SJSA1 (cell line): ENCODE data around the gene LSR. TPM values are rescaled to one million over a fixed set of nuclear protein-coding genes. Genes with fewer than 3 reads are reported as not detected.
"Not testable (repeated sequence)": the region's sequence is repeated elsewhere in the genome, so short reads cannot be mapped to it uniquely, and the experiment has no call there.

Experiments
- DNase-seq, 2 experiments: peaks; one replicate each; pipeline ENCODE4 v3.0.0-alpha.2; 2015 to 2020; ENCODE audit warnings: low spot score in 2 of 2, low read depth in 1 of 2
- H3K27ac ChIP-seq: fragments of 250-450 bp; sonication (Bioruptor Pico); 2 replicates; pipeline ENCODE4 v1.5.1; 2020; ENCODE audit warnings: mild to moderate bottlenecking, moderate library complexity
- H3K27me3 ChIP-seq: fragments of 250-450 bp; sonication (Bioruptor Pico); replicated peaks from 2 replicates; pipeline ENCODE4 v1.5.1; 2020; ENCODE audit warnings: mild to moderate bottlenecking, moderate library complexity
- H3K36me3 ChIP-seq: fragments of 250-450 bp; sonication (Bioruptor Pico); 2 replicates; pipeline ENCODE4 v1.5.1; 2020; ENCODE audit warnings: mild to moderate bottlenecking
- H3K4me1 ChIP-seq: fragments of 250-450 bp; sonication (Bioruptor Pico); replicated peaks from 2 replicates; pipeline ENCODE4 v1.6.1; 2021; ENCODE audit warnings: mild to moderate bottlenecking
- H3K4me3 ChIP-seq: fragments of 250-450 bp; sonication (Bioruptor Pico); 2 replicates; pipeline ENCODE4 v1.5.1; 2020; ENCODE audit warnings: mild to moderate bottlenecking
- H3K9me3 ChIP-seq: fragments of 250-450 bp; sonication (Bioruptor Pico); replicated peaks from 2 replicates; pipeline ENCODE4 v1.5.1; 2020; ENCODE audit warnings: mild to moderate bottlenecking
- total RNA-seq: library from RNA; depleted of rRNA; stranded (reverse); fragments of >200 nt; shearing (Covaris generic); gene quantifications from 2 replicates; pipeline ENCODE4 v1.2.3, GENCODE V29; 2014

The LSR gene
- total RNA-seq, 1 experiment from 2014 or later = 2.0 TPM

DNA sequence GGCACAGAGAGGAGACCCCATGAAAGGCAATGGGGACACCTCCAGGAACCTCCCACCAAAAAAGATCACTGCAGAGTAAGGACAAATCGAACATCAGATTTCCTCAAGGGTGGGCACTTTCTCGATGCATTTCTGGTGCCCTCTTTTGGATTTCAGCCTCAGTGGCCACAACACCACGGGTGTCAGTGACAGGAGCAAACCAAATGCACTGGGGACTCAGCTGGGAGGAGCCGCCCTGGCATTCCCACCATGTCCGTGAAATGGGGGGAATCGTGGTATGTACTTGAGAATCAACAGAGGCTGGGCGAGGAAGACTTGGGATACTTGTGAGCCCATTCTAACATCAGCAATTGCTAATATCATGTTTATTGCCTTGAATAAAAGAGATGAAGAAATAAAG, 36.6 kb upstream of the LSR start:
- H3K4me3 ChIP-seq = no peak overlapping the region

GRCh38 chr19:35213663-35214632, 34.9 kb upstream of the LSR start:
- DNase-seq = no peak
- Histone ChIP-seq H3K4me1 (no peaks in the 10 kb centered on the region), H3K4me3 (no peak overlapping the region), H3K9me3 (no peaks in the 10 kb centered on the region), H3K27me3 (peaks cover 3% of the 10 kb centered on the region; the same call in 1 of the 2 replicates), H3K27ac (no peak overlapping the region), H3K36me3 (no peaks in the 10 kb centered on the region)

More for the DNA sequence above, 36.6 kb upstream of the LSR start:
- no peak for DNase-seq
- peaks cover 3% of the 10 kb centered on the region; the same call in 1 of the 2 replicates for H3K27me3 ChIP-seq
- H3K27ac ChIP-seq = no peak overlapping the region
- no peaks in the 10 kb centered on the region for H3K36me3 ChIP-seq
- no peaks in the 10 kb centered on the region for H3K4me1 ChIP-seq
- H3K9me3 ChIP-seq = no peaks in the 10 kb centered on the region

- Histone ChIP-seq H3K4me1 (no peaks in the 10 kb centered on the region), H3K36me3 (no peaks in the 10 kb centered on the region), H3K4me3 (no peak overlapping the region), H3K9me3 (no peaks in the 10 kb centered on the region), H3K27me3 (peaks cover 3% of the 10 kb centered on the region; the same call in 1 of the 2 replicates), H3K27ac (no peak overlapping the region)
- DNase-seq = no peak
Observed at GRCh38 chr19:35214766-35215422, 33.9 kb upstream of the LSR start.

DNA sequence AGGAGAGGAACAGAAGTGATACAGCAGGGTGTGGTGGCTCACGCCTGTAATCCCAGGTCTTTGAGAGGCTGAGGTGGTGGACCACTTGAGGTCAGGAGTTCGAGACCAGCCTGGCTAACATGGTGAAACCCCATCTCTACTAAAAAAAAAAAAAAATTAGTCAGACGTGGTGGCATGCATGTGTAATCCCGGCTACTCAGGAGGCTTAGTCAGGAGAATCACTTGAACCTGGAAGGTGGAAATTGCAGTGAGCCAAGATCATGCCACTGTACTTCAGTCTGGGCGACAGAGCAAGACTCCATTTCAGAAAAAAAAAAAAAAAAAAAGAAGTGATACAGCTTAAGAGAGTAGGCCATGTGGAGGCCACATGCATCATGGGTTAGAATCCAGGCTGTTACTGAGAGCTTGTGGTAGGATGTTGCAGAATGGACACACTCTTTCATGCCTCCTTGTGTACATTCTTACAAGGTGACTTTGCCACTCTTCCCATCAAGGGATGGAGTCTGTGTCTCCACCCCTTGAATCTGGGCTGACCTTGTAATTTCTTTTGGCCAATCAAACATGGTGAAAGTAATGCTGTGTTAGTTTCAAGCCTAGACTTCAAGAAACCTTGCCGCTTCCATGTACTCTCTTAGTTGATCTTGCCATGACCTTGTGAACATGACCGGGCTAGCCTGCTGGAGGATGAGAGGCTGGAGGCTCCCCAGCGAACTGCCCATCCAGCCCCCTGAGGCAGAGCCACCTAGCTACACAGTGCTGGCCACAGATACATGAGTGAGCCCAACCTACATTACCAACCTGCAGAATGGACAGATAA, 32.6 kb upstream of the LSR start:
- DNase-seq = no peak
- H3K27ac ChIP-seq = no peak overlapping the region

GRCh38 chr19:35216833-35217648, 31.8 kb upstream of the LSR start:
- Histone ChIP-seq H3K27ac (no peak overlapping the region), H3K4me1 (no peaks in the 10 kb centered on the region), H3K36me3 (no peaks in the 10 kb centered on the region), H3K4me3 (no peak overlapping the region), H3K9me3 (no peaks in the 10 kb centered on the region), H3K27me3 (peaks cover 3% of the 10 kb centered on the region; the same call in 1 of the 2 replicates)
- DNase-seq = no peak

More for the DNA sequence above, 32.6 kb upstream of the LSR start:
- no peak overlapping the region for H3K4me3 ChIP-seq
- peaks cover 3% of the 10 kb centered on the region; the same call in 1 of the 2 replicates for H3K27me3 ChIP-seq
- no peaks in the 10 kb centered on the region for H3K9me3 ChIP-seq
- no peaks in the 10 kb centered on the region for H3K4me1 ChIP-seq
- H3K36me3 ChIP-seq = no peaks in the 10 kb centered on the region

DNA sequence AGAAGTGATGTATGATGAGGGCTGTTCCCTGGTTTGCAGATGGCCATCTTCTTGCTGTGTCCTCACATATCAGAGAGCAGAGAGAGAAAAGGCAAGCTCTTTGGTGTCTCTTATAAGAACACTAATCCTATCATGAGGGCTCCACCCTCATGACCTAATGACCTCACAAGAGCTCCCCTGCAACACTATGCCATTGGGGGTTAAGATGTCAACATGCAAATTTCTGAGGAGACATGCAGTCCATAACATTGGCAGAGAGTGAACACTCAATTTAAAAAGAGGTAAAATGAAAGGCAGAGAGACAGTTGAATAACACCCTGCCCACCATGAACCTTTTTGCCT, 31.2 kb upstream of the LSR start:
- no peaks in the 10 kb centered on the region for H3K9me3 ChIP-seq
- no peaks in the 10 kb centered on the region for H3K36me3 ChIP-seq
- H3K4me1 ChIP-seq = no peaks in the 10 kb centered on the region
- no peak overlapping the region for H3K27ac ChIP-seq
- H3K27me3 ChIP-seq = peaks cover 3% of the 10 kb centered on the region; the same call in 1 of the 2 replicates
- H3K4me3 ChIP-seq = no peak overlapping the region
- no peak for DNase-seq

DNA sequence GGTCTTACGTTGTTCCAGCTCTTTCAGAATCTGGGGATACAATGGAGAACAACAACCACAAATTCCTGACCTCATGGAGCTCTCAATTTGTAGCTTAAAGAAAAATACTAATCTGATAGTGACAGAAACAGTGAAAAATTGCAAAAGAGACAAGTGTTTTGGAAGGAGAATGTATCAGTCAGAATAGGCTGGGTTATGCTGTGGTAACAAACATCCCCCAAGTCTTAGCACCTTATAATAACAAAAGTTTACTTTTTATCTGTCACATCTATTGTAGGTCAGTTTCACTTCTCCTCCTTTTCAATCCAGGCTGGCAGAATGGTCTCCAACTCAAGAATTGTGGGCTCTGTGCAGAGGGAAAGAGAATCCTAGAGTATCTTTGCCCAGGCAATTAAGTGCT, 29.8 kb upstream of the LSR start:
- H3K4me1 ChIP-seq = no peaks in the 10 kb centered on the region
- H3K27me3 ChIP-seq = peaks cover 1% of the 10 kb centered on the region; the same call in 1 of the 2 replicates
- H3K4me3 ChIP-seq = no peak overlapping the region
- H3K9me3 ChIP-seq = no peaks in the 10 kb centered on the region
- no peak for DNase-seq
- no peaks in the 10 kb centered on the region for H3K36me3 ChIP-seq
- no peak overlapping the region for H3K27ac ChIP-seq

DNA sequence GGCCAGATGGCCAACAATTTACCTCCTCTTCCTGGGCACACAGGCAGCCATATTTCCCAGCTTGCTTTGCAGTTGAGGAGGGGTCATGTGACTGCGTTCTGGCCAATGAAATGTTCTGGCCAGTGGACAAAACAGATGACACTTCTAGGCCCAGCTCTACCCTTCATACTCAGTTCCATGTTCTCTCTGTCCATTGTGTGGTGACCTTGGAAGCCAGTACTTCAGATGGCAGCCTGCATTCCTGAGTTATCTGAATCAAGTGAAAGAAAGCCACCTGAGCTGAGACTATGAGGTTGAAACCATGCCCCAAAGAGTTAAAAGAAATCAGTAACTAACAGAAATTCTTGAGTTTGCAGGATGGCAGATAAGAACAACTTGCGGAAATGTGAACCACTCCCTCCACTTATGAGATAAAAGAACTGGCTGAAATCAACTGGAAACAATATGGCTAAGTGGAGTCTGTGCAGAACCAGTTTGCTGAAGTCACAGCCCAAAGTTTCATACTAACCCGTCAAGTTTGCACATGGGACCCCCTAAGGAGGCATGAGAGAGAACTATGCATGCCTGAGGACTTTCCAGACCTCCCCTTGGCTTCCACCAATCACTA, 28.4 kb upstream of the LSR start:
- Histone ChIP-seq H3K9me3 (no peaks in the 10 kb centered on the region), H3K4me1 (no peaks in the 10 kb centered on the region), H3K27me3 (no peaks in the 10 kb centered on the region), H3K4me3 (no peak overlapping the region), H3K27ac (no peak overlapping the region), H3K36me3 (no peaks in the 10 kb centered on the region)
- no peak for DNase-seq

- DNase-seq, H3K4me1 ChIP-seq, H3K27ac ChIP-seq, H3K36me3 ChIP-seq, H3K4me3 ChIP-seq, H3K9me3 ChIP-seq, H3K27me3 ChIP-seq: not testable (repeated sequence)
Observed at GRCh38 chr19:35220973-35221590, 27.7 kb upstream of the LSR start.

DNA sequence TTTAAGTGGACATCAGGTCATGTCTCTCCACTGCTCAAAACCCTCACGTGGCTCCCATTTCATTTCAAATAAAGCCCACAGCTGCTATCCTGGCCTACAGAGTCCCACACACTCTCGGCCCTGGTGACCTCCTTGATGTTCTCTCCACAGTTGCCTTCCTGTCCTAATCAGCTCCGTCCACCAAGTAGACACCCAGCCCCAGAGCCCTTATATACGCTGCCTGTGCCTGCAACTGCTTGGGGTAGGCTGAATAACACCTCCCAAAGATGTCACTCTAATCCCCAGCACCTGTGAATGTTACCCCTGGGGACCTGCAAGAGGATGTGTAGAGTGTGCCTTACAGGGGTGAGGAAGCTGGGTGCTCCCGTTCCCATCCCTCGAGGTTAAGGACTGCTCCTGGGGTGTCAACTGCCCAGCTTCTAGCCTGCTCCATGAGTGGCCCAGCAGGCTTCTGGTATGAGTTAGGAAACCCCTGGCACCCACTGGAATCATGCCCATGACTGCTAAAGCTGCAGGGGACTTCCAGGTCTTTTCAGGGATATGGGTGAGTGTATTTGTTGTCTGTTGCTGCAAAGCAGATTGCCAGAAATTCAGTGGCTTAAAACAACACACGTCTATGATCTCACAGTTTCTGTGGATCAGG, 26.3 kb upstream of the LSR start:
- H3K4me1 ChIP-seq = no peaks in the 10 kb centered on the region
- no peak overlapping the region for H3K4me3 ChIP-seq
- H3K36me3 ChIP-seq = no peaks in the 10 kb centered on the region
- H3K9me3 ChIP-seq = no peaks in the 10 kb centered on the region
- no peak for DNase-seq
- no peak overlapping the region for H3K27ac ChIP-seq
- peaks cover 7% of the 10 kb centered on the region for H3K27me3 ChIP-seq

DNA sequence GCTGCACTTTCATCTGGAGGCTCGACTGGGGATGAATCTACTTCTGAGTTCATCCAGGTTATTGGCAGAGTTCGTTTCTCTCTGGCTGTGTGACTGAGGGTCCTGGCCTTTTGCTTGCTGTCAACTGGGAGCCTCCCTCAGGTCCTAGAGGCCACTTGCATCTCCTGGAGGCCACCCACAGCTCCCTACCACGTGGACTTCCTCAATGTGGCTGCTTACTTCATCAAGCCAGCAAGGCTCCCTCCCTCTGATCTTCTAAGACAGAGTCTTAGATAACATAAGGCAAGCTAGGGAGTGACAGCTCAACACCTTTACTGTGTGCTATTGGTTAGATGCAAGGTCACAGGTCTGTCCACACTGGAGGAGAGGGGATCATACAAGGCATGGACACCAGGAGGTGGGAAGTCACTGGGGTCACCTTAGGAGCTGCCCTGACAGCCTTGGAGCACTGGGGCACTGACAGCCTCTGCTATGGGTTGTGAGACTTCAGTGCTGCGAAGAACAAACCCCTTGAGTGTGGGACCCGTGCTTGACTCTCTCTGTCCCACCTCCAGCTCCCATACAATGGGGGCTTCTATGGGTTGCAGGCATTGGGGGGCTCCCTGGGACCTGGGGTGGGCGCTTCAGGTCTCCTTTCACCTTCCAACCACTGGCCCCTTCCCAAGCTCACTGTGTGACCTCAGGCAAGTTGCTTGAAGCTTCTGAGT, 25.6 kb upstream of the LSR start:
- Histone ChIP-seq H3K4me1 (no peaks in the 10 kb centered on the region), H3K27ac (no peak overlapping the region), H3K36me3 (no peaks in the 10 kb centered on the region), H3K9me3 (no peaks in the 10 kb centered on the region), H3K4me3 (no peak overlapping the region), H3K27me3 (peaks cover 7% of the 10 kb centered on the region)
- no peak for DNase-seq
